SK-N-SH (cell line): Measurements from ENCODE around the gene CHID1. TPM values are rescaled to one million over a fixed set of nuclear protein-coding genes. Genes with fewer than 3 reads are reported as not detected.
A peak's percentile ranks its signal among the peaks of the same experiment; 100 is the strongest.

ENCODE experiments used
- CTCF ChIA-PET: fragments of 300-600, 350-600 bp; formaldehyde crosslinking; extraction: SDS; loops from one replicate; lab custom pipeline; 2021; lab: Yijun Ruan, JAX
- POLR2A ChIA-PET: fragments of 350-600 bp; sonication (Branson Sonifier 250); formaldehyde crosslinking; extraction: SDS; loops from one replicate; lab custom pipeline; 2020; ENCODE audit warnings: antibody characterized with exemption, inconsistent platforms; lab: Yijun Ruan, JAX
- DNase-seq: peaks from one replicate; pipeline ENCODE4 v3.0.0; 2012
- H2AFZ ChIP-seq: fragments of 200-600 bp; sonication (generic); 2 replicates; pipeline ENCODE4 v1.8.1; 2016; ENCODE audit warnings: antibody characterized with exemption, mild to moderate bottlenecking, low read depth
- H3F3A ChIP-seq: fragments of 200-600 bp; sonication (generic); replicated peaks from 2 replicates; pipeline ENCODE3; 2016; ENCODE audit warnings: antibody characterized with exemption, mild to moderate bottlenecking; ENCODE audit not compliant: insufficient read depth
- H3K27ac ChIP-seq, 2 experiments: fragments of 200-500 bp in 1 of 2; fragments of 200-600 bp in 1 of 2; sonication (Bioruptor generic) in 1 of 2; sonication (generic), shearing (Covaris generic) in 1 of 2; 2 replicates each; pipeline versions ENCODE4 v1.5.1 to v1.6.1; 2014 to 2016; ENCODE audit warnings: low read depth in 2 of 2, inconsistent platforms in 1 of 2, low read length in 1 of 2, mild to moderate bottlenecking in 1 of 2, mixed read lengths in 1 of 2
- H3K27me3 ChIP-seq: fragments of 200-600 bp; sonication (generic), shearing (Covaris generic); 2 replicates; pipeline ENCODE4 v1.6.1; 2016; ENCODE audit warnings: mixed run types; ENCODE audit not compliant: insufficient read depth
- H3K36me3 ChIP-seq, 2 experiments: fragments of 200-500 bp in 1 of 2; fragments of 200-600 bp in 1 of 2; sonication (Bioruptor generic) in 1 of 2; sonication (generic) in 1 of 2; replicated peaks in 1 of 2; 2 replicates each; pipeline versions ENCODE3 to v1.5.1; 2014 to 2016; ENCODE audit warnings: low read length in 1 of 2, mild to moderate bottlenecking in 1 of 2; ENCODE audit not compliant: insufficient read depth in 2 of 2, control insufficient read depth in 1 of 2
- H3K4me1 ChIP-seq, 2 experiments: fragments of 200-500 bp in 1 of 2; fragments of 200-600 bp in 1 of 2; sonication (Bioruptor generic) in 1 of 2; sonication (generic), shearing (Covaris generic) in 1 of 2; 2 replicates each; pipeline versions ENCODE4 v1.5.1 to v1.6.1; 2014 to 2016; ENCODE audit warnings: low read depth in 1 of 2, low read length in 1 of 2, mixed run types in 1 of 2; ENCODE audit not compliant: insufficient read depth in 2 of 2, control insufficient read depth in 1 of 2
- H3K4me2 ChIP-seq: fragments of 200-600 bp; sonication (generic), shearing (Covaris generic); 2 replicates; pipeline ENCODE4 v1.6.1; 2017; ENCODE audit warnings: mixed run types
- H3K4me3 ChIP-seq, 2 experiments: fragments of 200-500 bp in 1 of 2; fragments of 200-600 bp in 1 of 2; sonication (Bioruptor generic) in 1 of 2; sonication (generic), shearing (Covaris generic) in 1 of 2; 2 replicates each; pipeline versions ENCODE4 v1.5.1 to v1.8.1; 2014 to 2016; ENCODE audit warnings: low read depth in 2 of 2, inconsistent platforms in 1 of 2, low read length in 1 of 2, mild to moderate bottlenecking in 1 of 2, mixed read lengths in 1 of 2, moderate library complexity in 1 of 2
- H3K79me2 ChIP-seq: fragments of 200-600 bp; sonication (generic); 2 replicates; pipeline ENCODE4 v1.8.1; 2017; ENCODE audit warnings: mild to moderate bottlenecking; ENCODE audit not compliant: insufficient read depth
- H3K9ac ChIP-seq: fragments of 200-600 bp; sonication (generic); 2 replicates; pipeline ENCODE4 v1.6.1; 2017; ENCODE audit warnings: mixed run types
- H3K9me2 ChIP-seq: fragments of 200-600 bp; sonication (generic); 2 replicates; pipeline ENCODE4 v1.6.1; 2017; ENCODE audit warnings: mixed run types
- H3K9me3 ChIP-seq: fragments of 200-600 bp; sonication (generic); 2 replicates; pipeline ENCODE4 v1.6.1; 2017; ENCODE audit warnings: mixed run types, mild to moderate bottlenecking, moderate library complexity
- H4K20me1 ChIP-seq: fragments of 200-600 bp; sonication (generic); 2 replicates; pipeline ENCODE4 v1.6.1; 2017; ENCODE audit warnings: mild to moderate bottlenecking, mixed run types; ENCODE audit not compliant: insufficient read depth
- EP300 ChIP-seq, 2 experiments: IDR thresholded peaks; 2 replicates each; pipeline versions ENCODE4 v1.4.0 to v1.6.1; 2012; ENCODE audit warnings: borderline replicate concordance in 1 of 2, low read depth in 1 of 2, low read length in 1 of 2
- FOXM1 ChIP-seq: IDR thresholded peaks from 2 replicates; pipeline ENCODE4 v1.4.0; 2012; ENCODE audit warnings: low read depth, mild to moderate bottlenecking
- GABPA ChIP-seq: IDR thresholded peaks from 2 replicates; pipeline ENCODE4 v1.4.0; 2012; ENCODE audit warnings: low read depth, mild to moderate bottlenecking
- JUND ChIP-seq: IDR thresholded peaks from 2 replicates; pipeline ENCODE4 v1.4.0; 2012
- MEF2A ChIP-seq: IDR thresholded peaks from 2 replicates; pipeline ENCODE4 v1.4.0; 2012; ENCODE audit warnings: low read depth, borderline replicate concordance
- NRF1 ChIP-seq: IDR thresholded peaks from 2 replicates; pipeline ENCODE4 v1.6.1; 2012; ENCODE audit warnings: low read depth, mild to moderate bottlenecking, low read length
- POLR2AphosphoS5 ChIP-seq: IDR thresholded peaks from 2 replicates; pipeline ENCODE4 v1.6.1; 2012; ENCODE audit warnings: low read depth, low read length
- RAD21 ChIP-seq: IDR thresholded peaks from 2 replicates; pipeline ENCODE4 v1.6.1; 2012; ENCODE audit warnings: mild to moderate bottlenecking, low read length
- RCOR1 ChIP-seq: fragments of 150-350 bp; IDR thresholded peaks from 2 replicates; pipeline ENCODE4 v1.6.1; 2017; ENCODE audit warnings: antibody characterized with exemption, low read length
- SIN3A ChIP-seq: IDR thresholded peaks from 2 replicates; pipeline ENCODE4 v1.6.1; 2012; ENCODE audit warnings: low read depth, mild to moderate bottlenecking, low read length, moderate library complexity, borderline replicate concordance
- TAF1 ChIP-seq: IDR thresholded peaks from 2 replicates; pipeline ENCODE4 v1.6.1; 2012; ENCODE audit warnings: low read depth, mild to moderate bottlenecking, low read length, moderate library complexity, borderline replicate concordance
- TEAD4 ChIP-seq: IDR thresholded peaks from 2 replicates; pipeline ENCODE4 v1.4.0; 2012; ENCODE audit warnings: mild to moderate bottlenecking, borderline replicate concordance; ENCODE audit not compliant: insufficient read depth
- USF1 ChIP-seq: IDR thresholded peaks from 2 replicates; pipeline ENCODE4 v1.4.0; 2012; ENCODE audit warnings: low read depth, borderline replicate concordance
- USF2 ChIP-seq: fragments of 150-350 bp; IDR thresholded peaks from 2 replicates; pipeline ENCODE4 v1.6.1; 2017; ENCODE audit warnings: antibody characterized with exemption, low read length, low read depth, borderline replicate concordance
- ZBTB33 ChIP-seq: IDR thresholded peaks from 2 replicates; pipeline ENCODE4 v1.4.0; 2012; ENCODE audit warnings: low read depth, borderline replicate concordance
- WGBS: methylation state at CpG from one replicate; pipeline ENCODE4 v1.1.6; 2017; ENCODE audit warnings: low lambda C conversion rate; 5-methylcytosine and 5-hydroxymethylcytosine counted together
- polyA plus RNA-seq, 3 experiments: library from polyadenylated mRNA; depleted of rRNA; stranded (reverse); fragments of >200 nt; gene quantifications; 2 replicates each; pipeline ENCODE4 v1.2.3, GENCODE V29; 2012

Gene CHID1
- polyA plus RNA-seq, 1 of the 3 experiments (the other 2 are of a cell fraction): 231 TPM

- no peak for TF ChIP-seq ZBTB33
- peak; percentile 65 for TF ChIP-seq GABPA
- TF ChIP-seq JUND: peak; percentile 33; the same call in 1 of the 2 replicates
- no peak for TF ChIP-seq RCOR1
- TF ChIP-seq USF2: no peak
- peak in 1 of 2 experiments; percentile 74; a peak in 1 of 4 replicates for TF ChIP-seq EP300 (IDR thresholded peaks at IDR 0.05; ENCODE audit: borderline replicate concordance in 1 of 2, low read depth in 1 of 2, low read length in 1 of 2)
- TF ChIP-seq RAD21: no peak
- TF ChIP-seq TEAD4: peak; percentile 96
- no peak for TF ChIP-seq MEF2A
- TF ChIP-seq POLR2AphosphoS5: no peak; the same call in none of the 2 replicates
- TF ChIP-seq, all 33 proteins: peak for 15
These were observed 66.6 kb downstream of the CHID1 start (continued) for GRCh38 chr11:843818-844692.

- H3K4me1 ChIP-seq: peaks cover 24 to 35% of the 10 kb centered on the region in 2 experiments; a peak in 3 of 4 replicates
These were observed 67.4 kb downstream of the CHID1 start for GRCh38 chr11:843086-843734.

More at GRCh38 chr11:843086-843734, 67.4 kb downstream of the CHID1 start:
- WGBS: 14% methylated on average over 22 of the region's 53 CpGs
- Histone ChIP-seq H3K4me2 (peak overlapping the region; percentile 100), H3K9ac (peak overlapping the region; percentile 97), H3K4me3 (peak overlapping the region; percentile 95 to 100), H3K9me3 (no peaks in the 10 kb centered on the region), H3K9me2 (no peaks in the 10 kb centered on the region), H3K79me2 (peaks cover 77% of the 10 kb centered on the region), H4K20me1 (peaks cover 45% of the 10 kb centered on the region), H3F3A (peaks cover 45% of the 10 kb centered on the region), H3K36me3 (peaks cover 17 to 23% of the 10 kb centered on the region in 2 experiments), H2AFZ (no peak overlapping the region), H3K27me3 (no peaks in the 10 kb centered on the region), H3K27ac (peak overlapping the region; percentile 91 to 93)
- TF ChIP-seq POLR2AphosphoS5 (no peak), NRF1 (no peak), SIN3A (no peak), RAD21 (no peak), FOXM1 (no peak), TAF1 (no peak), USF1 (no peak)
- peak; percentile 68 for DNase-seq
- CTCF ChIA-PET: interaction anchor here (1.1 to 7.5 kb wide), 4 partner anchors 16 to 207 kb away, joined by 3 to 70 read pairs (median 4); no protein-coding TSS in a partner anchor
- POLR2A ChIA-PET: interaction anchor here (0.5 to 2.6 kb wide), 8 partner anchors 10 to 254 kb away, joined by 3 to 13 read pairs (median 5); partner anchors contain the start of genes CD151, PNPLA2 and RPLP2
